RKO (cell line): ENCODE data around the gene C19orf81.

ENCODE experiments used
- DNase-seq: peaks from one replicate; pipeline ENCODE4 v3.0.0-alpha.2; 2016; ENCODE audit warnings: low spot score

C19orf81 gene

DNA sequence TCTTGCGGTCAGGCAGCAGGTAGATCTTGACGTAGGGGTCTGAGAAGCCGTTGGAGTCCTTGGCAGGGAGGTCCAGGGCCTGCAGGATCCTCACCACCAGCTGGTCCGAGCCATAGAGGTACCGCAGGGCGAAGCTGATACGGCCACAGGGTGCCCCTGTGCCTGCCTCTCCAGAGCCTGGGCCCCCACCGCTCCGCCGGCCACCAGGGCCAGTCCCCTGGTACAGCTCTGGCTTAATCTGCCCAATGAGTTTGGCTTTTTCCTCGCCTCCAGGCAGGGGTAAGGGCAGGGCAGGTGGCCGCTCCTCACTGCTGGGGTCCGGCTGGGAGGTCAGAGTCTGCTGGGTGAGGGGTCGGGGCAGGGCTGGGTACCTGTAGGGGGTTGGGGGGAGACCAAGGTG lies 19.4 kb upstream of the C19orf81 start:
- DNase-seq, result no peak

DNA sequence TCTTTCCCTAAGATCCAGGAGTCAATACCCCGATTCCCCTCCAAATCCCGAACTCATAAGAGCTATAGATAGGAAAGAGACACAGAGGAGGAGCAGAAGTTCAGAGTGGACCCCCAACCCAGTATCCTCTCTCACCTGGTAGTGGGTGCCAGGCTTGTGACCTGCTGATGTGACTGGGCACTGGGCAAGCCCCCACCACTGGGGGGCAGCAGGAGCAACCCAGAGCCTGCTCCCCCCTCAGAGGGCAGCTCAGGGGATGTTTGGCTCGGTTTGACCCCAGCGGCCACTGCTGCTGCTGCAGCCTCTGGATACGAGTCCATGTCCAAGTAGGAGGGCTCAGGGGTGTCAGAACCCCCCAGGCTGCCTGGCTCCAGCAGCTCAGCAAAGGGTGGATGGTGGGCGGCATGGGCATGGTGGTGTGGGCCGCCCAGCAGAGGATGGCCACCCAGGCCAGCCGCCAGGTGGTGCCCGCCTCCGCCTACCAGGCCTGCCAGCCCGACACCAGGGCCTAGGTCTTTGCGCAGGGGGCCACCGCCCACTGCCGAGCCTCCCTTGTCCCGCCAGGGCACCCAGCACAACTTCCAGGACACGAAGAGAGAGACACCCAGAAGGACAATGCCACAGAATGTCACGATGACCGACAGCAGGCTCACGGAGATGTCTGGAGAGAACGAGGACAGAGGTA lies 17.0 kb upstream of the C19orf81 start:
- DNase-seq, result no peak

DNA sequence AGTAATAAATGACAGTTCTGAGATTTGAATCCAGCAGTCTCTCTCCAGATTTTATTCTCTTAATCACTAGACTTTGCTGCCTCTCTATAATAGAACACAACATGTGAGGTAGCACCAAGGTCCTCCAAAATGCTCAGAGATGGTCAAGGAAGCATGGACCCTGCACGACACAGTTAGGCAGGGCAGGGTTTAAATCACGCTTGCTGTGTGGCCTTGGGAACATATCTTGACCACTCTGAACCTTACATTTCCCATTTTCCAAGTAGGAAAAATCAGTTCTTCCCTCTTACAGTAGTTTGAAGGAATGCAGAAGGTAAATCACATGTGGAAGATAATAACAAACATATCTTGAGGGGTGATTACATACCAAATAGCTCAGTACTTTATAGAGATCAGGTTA lies 15.9 kb upstream of the C19orf81 start:
- no peak for DNase-seq

DNA sequence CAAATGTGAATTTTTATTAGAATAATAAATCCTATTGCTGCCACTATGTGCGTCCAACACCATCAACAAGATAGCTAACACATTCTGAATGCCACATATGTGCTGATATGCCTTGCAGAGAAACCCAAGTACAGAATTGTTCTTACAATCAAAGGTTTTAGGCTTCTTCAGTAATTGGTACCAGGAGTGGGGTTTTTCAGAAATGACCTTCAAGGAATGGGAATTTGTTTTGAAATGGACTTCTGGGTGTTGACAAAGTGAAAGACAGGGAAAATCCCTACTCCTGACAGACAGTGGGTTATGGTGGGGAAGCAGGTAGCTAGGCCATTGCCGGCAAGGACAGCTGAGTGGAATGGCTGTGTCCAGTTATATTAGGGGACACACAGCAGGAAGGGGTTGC lies 15.3 kb upstream of the C19orf81 start:
- DNase-seq, result no peak

DNA sequence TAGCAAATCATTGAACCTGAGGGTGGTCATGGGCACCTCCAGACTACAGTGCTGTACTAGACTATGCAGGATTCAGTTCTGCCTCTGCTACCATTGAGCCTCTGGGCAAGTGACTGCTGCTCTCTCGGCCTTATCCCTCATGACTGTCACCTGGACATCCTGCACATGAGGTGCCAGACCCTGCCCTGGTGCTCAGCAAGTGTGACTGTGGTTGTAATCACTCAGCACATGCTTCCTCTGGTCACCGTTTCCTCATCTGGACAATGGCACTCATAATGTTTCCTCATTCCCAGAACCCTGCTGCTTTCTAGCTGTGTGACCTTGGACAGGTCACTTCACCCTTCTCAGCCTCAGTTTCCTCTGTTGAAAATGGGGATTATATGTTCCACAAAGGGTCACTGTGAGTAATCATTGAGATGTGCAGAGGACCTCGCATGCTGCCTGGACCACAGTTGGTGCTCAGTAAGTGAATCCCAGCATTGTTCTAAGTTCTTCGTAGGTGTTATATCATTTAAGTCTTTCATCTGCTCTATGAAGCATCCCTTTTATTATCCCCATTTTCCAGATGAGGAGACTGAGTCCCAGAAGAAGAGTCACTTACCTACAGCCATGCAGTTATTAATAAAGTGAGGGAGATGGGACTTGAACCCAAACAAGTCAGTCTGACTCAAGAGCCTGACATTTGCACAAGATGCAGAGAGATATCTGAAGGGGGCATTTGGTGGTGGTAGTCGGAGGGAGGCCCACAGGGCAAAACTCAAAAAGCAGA lies 12.7 kb upstream of the C19orf81 start:
- DNase-seq, result no peak

DNA sequence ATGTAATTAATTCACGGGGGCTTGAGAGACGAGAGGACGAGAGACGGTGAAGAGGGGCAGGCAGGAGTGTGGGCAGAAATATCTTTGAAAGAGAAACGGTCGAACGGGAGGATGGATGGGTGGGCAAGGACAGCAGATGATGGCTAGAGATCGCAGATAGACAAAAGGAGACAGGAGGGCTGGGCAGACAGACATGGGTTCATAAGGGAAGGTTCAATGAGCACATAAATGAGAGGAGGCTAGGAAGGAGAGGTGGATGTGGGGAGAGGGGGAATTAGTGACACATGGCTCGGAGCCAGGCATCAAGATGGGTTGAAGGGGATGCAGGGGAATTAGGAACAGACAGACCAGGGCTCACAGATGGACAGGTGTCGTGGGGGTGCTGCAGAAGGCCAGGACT lies 10.6 kb upstream of the C19orf81 start:
- DNase-seq, result no peak

DNA sequence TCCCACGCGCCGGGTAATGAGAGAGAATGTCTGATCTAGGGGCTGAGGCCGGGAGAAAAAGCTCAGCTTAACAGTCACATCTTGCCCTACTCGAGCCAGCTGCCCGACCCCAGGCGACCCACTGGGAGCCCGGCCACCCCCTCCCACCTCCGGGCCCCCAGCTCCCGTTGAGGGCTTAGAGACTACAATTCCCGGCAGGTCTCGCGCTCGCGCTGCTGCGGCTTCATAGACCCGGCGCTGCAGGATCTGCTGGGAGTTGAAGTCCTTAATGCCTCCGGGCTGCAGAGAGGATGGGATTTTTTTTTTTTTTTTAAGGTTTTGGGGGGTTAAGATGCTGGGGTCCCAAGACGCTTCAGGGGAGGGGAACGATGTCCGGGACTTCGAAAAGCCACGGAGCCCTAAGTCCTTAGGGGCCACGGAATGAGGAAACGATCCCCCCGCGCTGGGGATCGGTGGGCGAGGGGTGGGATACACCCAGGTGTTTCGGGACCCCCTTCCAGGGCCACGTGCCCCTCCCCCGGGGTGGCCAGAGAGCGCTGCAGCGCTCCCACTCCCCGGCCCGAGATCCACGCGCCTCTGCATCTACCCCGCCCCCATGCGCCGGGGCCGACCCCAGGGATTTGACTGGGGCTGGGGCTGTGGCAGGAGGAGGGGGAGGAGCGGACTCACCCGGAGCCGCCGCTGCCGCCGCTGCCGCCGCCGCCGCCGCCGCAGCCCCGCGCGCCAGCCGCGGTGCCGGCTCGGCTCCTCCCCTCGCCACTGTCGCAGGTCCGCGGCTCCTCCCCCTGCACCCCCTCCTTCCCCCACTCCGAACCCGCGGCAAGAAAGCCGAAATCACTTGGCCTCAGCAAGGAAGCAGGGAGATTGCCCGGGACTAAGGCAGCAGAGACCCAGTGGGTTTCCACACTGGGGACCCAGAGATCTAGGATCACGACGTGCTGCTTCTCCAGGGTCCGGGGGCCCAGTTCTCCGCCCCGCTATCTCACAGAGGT lies 9.8 kb upstream of the C19orf81 start, which contains the start of gene SYT3:
TSS of gene SYT3 (minus strand) at position 761 of the 992 bp plus-strand sequence. CDS start 2,470 bp downstream, outside the sequence.
- DNase-seq, result no peak

DNA sequence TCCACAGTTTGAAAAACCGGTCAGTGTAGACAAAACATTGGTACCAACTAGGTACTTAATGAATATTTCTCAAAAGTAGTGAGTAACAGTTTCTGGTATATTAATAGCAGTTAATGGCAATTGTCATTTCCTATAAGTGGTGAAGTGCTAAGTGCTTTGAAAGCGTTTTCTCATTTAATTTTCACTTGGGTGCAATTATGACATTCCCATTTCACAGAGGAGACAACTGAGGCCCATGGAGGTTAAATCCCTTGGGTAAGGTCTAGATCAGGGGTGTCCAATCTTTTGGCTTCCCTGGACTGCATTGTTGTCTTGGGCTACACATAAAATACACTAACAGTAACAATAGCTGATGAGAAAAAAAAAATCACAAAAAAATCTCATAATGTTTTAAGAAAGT lies 8.9 kb upstream of the C19orf81 start:
- DNase-seq, result no peak

DNA sequence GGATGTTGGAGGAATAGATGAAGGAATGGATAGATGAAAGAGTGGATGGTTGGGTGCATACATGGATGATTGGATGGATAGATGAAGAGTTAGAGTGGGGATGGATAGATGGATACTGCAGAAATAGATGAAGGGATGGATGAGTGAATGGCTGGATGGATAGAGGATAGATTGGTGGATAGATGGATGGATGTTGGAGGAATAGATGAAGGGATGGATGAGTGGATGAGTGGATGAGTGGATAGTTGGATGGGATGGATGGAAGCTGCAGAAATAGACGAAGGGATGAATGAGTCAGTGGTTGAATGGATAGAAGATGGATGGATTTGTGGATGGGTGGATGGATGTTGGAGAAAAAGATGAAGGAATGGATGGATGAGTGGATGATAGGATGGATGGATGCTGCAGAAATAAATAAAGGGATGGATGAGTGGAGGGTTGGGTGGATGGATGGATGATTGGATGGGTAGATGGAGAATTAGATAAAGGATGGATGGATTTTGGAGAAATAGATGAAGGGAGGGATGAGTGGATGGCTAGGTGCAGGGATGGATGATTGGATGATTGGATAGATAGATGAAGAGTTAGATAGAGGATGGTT lies 4.8 kb upstream of the C19orf81 start:
- no peak for DNase-seq

DNA sequence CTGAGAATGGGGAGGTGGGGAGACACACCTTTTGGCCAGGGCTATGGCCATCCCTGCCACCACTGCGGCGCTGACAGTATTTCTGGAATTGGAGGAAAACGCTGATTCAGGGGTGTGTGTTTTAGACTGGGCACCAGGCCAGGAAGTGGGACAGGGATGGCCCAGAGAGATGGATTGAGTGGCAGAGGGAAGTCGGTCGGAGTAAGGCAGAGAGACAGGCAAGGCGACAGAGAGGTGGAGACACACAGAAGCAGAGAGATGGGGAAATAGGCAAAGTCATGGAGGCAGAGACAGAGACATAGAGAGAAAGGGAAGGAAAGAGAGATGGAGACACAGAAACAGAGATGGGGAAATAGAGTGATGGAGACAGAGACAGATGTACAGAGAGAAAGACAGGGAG lies 4.1 kb upstream of the C19orf81 start:
- no peak for DNase-seq

DNA sequence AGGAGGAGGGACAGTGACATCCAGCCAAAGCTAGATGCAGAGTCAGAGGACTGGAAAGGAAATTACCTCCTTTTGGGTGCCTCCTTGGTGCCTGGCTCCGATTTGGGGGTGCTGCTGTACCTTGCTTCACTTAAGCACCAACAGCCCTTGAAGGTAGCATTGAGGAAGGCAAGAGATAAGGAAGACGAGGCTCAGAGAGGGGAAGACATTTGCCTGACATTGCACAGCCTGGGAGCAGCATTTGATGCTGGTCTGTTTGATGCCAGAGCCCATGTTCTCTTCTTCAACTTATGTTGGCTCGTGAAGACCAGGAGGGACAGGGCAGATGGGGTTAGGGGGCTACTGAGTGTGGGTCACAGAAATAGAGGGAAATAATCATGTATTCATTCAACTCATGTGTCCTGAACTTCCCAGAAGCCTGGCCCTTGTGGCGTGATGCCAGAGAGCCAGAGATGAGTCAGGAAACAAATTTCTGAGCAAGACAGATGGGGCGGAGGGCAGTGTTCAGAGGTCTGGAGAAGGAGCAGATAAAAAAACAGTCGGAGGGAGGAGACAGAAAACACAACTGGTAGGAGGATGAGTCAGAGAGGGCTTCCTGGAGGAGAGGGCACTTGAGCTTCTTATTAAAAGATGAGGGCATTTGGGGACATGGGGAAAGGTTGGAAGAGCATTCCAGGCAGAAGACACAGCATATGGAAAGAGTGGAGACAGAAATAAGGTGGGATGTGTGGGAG lies 3.0 kb upstream of the C19orf81 start:
- DNase-seq, result peak; percentile 85

DNA sequence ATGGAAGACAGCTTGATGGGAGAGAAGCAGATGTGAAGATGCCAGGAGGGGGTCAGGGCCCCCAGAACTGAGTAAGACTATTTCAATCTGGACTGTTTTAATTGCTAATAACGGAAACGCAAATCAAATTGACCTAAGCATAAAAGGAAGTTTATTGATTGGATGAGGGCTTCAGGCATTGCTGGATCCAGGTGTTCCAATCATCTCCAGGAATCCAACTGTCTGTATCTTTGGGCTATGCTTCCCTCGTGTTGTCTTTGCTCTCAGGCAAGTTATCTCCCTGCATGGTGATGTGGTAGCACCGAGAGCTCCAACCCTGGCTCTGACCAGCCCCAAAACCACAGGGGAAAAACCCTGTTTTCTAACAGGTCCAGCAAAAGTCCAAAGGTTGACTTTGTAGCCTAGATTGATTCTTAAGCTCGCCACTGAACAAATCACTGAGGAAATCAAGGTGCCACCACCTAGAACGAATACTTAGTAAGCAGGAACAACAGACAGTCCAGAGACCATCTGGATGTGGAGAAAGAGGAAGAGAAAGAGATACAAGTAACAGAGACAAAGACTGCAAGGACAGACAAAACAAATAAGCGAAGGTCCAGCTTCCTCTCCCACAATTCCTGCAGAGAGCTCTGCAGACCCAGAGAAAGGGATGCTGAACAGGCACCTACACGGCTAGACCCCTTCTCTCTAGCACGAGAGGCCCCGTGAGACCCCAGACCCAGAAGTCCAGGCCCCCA lies 1.2 kb upstream of the C19orf81 start:
- no peak for DNase-seq

DNA sequence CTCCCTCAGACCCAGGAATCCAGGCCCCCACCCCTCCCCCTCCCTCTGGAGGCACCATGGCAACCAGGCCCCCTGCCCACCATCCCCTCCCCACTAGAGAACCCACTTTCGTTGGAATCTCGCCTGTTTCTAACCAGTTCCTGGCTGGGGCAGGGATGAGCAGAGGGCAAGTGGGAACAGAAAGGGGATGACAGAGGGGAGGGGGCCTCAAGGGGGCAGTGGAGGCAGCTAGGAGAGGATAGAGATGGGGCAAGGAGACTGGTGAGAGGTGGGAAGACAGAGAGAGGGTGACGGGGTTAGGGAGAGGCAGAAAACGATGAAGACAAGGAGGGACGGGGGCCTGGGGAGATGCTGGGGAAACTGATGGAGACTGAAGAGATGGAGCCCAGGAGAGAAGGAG lies 586 bp upstream of the C19orf81 start:
- DNase-seq, result no peak

DNA sequence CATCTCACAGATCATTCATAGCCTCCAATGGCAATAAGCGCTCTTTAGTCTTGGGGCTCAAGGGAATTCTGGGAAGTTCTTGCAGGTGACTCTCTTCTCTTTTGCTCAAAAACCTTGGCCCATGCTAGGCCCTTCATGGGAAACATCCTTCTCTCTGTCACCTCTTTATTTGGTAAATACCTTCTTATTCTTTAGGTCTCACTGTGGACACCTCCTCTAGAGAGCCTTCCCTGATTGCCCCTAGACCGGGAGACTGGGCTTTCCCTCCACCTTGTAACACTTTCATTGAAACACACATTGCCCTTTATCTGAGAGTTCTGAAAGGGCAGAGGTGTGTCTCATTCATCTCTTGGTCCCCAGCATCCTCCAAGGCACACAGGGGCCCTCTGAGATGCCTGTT lies 1.9 kb downstream of the C19orf81 start:
- DNase-seq, result no peak

DNA sequence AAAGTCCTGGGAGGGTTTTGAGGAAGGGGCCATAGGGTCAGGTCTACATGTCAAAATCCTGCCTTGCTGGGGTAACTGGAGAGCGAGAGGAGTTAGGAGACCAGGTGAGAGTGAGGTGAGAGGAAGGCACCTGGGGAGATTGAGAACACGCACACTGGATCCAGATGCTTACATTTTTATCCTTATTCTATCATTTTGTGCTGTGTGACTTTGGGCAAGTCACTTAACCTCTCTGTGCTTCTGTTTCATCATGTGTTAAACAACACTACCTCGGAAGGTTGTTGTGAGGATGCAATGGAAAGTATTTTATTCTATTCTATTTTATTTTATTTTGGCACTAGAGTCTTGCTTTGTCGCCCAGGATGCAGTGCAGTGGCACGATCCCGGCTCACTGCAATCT lies 3.5 kb downstream of the C19orf81 start:
- no peak for DNase-seq

DNA sequence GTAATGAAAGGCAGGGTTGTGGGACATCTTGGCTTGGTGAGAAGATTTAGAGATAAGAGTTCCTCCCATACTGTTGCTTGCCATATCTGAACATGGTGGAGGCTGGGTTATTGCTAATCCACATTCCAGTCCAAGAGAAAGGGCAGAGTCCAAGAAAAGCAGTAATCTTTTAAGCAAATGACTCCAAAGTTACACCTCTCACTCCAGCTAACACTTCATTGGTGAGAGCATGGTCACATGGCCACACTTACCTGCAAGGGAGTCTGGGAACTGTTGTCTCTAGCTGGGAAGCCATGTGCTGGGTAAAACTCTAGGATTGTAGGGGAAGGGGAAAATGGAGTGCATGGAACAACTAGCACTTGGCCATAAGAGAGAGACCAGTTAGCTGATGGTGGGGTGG lies 5.6 kb downstream of the C19orf81 start:
- DNase-seq, result no peak

DNA sequence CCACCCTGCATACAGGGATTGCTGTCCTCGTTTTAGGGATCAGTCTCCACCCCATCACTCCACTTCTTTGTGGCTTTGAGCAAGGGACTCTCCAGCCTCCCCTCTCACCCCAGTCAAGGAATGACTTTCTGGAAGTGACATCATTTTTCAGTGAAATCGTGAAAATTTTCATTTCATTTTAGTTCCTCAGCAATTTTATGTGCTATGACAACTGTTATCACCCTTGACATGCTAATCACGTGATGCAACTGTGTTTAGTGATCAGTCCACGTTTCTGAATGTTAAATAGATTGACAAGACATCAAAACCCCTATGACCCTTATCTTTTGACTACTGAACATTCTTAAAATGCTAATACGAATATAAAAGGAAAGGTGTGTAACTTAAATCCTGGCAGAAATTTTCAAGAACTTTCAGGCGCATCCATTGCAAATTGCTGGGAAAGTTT lies 8.0 kb downstream of the C19orf81 start:
- no peak for DNase-seq

DNA sequence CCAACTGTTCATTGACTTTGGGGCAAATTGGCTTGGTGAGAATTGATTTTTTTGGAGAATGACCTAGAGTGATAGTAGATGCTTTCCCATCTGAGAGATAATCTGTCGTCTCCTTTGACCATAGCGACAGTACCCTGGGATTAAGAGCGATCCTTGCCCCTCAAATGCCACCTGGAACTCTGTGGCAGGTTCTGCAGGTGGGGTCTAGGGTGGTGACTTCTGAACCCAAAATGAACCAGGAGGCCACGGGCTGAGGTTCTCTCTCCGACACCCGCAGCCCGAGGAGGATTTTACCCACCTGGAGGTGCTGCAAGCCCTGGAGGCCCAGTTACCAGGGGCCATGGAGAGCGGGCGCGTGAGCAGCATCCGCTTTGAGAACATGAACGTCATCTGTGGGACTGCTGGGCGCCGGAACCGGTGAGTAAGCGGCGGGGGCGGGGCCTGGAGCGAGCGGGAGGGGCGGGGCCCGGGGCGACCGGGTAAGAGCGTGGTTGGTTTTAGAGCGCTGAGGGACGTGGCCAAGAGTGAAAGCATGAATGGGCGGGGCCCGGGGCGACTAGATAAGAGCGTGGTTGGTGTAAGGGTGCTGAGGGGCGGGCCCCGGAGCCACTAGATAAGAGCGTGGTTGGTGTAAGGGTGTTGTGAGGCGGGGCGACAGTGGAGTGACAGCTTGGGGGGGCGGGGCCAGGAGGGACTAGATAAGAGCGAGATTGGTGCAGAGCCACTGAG lies 8.6 kb downstream of the C19orf81 start:
- peak; percentile 100 for DNase-seq

DNA sequence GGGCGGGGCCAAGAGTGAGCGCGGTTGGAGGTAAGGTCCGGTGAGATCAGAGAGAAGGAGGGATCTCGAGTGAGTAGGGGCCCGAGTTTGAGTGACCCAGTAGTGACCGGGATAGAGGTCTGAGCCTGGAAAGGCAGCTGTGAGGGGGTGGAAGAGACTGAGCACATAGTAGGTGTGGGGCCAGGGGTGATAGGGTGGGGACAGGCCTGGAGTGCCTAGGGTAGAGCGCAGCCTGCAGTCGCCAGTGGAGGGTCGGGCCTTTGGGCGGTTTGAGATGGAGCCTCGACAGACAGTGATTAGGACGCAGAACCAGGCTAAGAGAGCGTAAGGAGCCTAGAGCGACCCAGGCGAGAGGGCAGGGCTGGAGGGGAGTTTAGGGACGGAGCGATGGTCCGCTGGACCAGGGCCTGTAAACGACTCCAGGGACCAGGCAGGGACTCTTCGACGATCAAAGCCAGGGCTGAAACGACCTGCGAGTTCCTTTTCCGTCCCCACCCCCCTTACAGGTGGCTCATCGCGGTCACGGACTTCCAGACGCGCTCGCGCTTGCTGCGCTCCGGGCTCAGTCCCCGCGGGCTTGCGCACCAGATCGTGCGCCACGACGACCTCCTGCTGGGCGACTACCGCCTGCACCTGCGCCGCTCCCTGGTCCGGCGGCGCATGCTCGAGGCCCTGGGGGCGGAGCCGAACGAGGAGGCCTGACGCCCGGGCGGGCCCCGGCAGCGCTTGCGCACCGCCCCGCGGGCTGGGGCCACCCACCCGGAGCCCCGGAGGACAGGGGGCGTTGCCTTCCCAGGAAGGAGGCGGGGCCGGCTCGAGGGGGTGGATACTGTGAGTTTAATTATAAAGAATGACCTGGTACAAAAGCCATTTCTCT lies 9.4 kb downstream of the C19orf81 start:
- DNase-seq, result peak; percentile 93
